ENCODE results near the gene SLC8A3. TPM values are rescaled to one million over a fixed set of nuclear protein-coding genes. Genes with fewer than 3 reads are reported as not detected.

SLC8A3 gene
- total and polyA plus RNA-seq, 2 donors from 2014 or later: 0.98 TPM; not detected in 1

- Histone ChIP-seq H3K27me3 (ENCODE audit: control insufficient read depth, insufficient read depth, low read length) (no peaks in the 10 kb centered on the region), H3K9ac (ENCODE audit: low read length in 3 of 3) (no peak overlapping the region), H3K9me3 (ENCODE audit: control insufficient read depth in 2 of 3, insufficient read depth in 1 of 3, low read length in 3 of 3) (no peaks in the 10 kb centered on the region), H3K4me3 (ENCODE audit: low read length in 3 of 3) (no peak overlapping the region), H3K27ac (ENCODE audit: low read depth in 2 of 2, low read length in 2 of 2) (no peak overlapping the region), H3K4me1 (ENCODE audit: control insufficient read depth in 2 of 3, insufficient read depth in 2 of 3, low read depth in 1 of 3, low read length in 3 of 3) (no peaks in the 10 kb centered on the region), H3K36me3 (ENCODE audit: control insufficient read depth in 2 of 3, insufficient read depth in 3 of 3, low read length in 3 of 3) (no peaks in the 10 kb centered on the region)
- FAIRE-seq (no peak), DNase-seq (no peak)
- TF ChIP-seq, protein P1, sequence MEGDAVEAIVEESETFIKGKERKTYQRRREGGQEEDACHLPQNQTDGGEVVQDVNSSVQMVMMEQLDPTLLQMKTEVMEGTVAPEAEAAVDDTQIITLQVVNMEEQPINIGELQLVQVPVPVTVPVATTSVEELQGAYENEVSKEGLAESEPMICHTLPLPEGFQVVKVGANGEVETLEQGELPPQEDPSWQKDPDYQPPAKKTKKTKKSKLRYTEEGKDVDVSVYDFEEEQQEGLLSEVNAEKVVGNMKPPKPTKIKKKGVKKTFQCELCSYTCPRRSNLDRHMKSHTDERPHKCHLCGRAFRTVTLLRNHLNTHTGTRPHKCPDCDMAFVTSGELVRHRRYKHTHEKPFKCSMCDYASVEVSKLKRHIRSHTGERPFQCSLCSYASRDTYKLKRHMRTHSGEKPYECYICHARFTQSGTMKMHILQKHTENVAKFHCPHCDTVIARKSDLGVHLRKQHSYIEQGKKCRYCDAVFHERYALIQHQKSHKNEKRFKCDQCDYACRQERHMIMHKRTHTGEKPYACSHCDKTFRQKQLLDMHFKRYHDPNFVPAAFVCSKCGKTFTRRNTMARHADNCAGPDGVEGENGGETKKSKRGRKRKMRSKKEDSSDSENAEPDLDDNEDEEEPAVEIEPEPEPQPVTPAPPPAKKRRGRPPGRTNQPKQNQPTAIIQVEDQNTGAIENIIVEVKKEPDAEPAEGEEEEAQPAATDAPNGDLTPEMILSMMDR (IDR thresholded peaks at IDR 0.05; ENCODE audit: borderline replicate concordance, extremely low read depth, insufficient read depth): no peak
- intact Hi-C loops (cut with DNase I): no loop called here
Measured at GRCh38 chr14:70033561-70033960, 155.2 kb downstream of the SLC8A3 start.

GRCh38 chr14:70033116-70033515 is 155.6 kb downstream of the SLC8A3 start:
- TF ChIP-seq, protein P1 (IDR thresholded peaks at IDR 0.05; ENCODE audit: borderline replicate concordance, extremely low read depth, insufficient read depth): no peak
- Histone ChIP-seq H3K4me1 (ENCODE audit: control insufficient read depth in 2 of 3, insufficient read depth in 2 of 3, low read depth in 1 of 3, low read length in 3 of 3) (no peaks in the 10 kb centered on the region), H3K27me3 (ENCODE audit: control insufficient read depth, insufficient read depth, low read length) (no peaks in the 10 kb centered on the region), H3K27ac (ENCODE audit: low read depth in 2 of 2, low read length in 2 of 2) (no peak overlapping the region), H3K9ac (ENCODE audit: low read length in 3 of 3) (no peak overlapping the region), H3K4me3 (ENCODE audit: low read length in 3 of 3) (no peak overlapping the region), H3K36me3 (ENCODE audit: control insufficient read depth in 2 of 3, insufficient read depth in 3 of 3, low read length in 3 of 3) (no peaks in the 10 kb centered on the region), H3K9me3 (ENCODE audit: control insufficient read depth in 2 of 3, insufficient read depth in 1 of 3, low read length in 3 of 3) (no peaks in the 10 kb centered on the region)
- intact Hi-C loops (cut with DNase I): no loop called here
- DNase-seq (no peak), FAIRE-seq (no peak)

DNA sequence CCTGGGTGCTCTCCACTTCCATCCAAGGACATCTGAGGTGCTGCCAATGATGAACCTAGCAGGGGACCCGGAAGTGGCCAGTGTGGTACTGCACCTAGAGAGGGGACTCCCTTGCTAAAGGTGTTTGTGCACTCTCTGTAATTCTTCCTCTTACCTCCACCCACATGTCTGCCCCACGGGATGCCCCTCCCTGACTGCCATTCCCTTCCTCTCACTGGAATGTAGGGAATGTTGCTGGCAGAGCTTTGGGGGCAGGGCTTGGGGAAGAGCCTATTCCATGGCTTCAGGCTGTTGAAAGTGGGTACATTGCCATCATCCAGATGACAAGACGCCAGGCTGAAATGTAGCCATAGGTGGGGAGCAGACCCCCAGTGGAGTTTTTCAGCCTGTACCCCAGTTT is 156.3 kb downstream of the SLC8A3 start:
- Histone ChIP-seq H3K4me3 (ENCODE audit: low read length in 3 of 3) (no peak overlapping the region), H3K36me3 (ENCODE audit: control insufficient read depth in 2 of 3, insufficient read depth in 3 of 3, low read length in 3 of 3) (no peaks in the 10 kb centered on the region), H3K9me3 (ENCODE audit: control insufficient read depth in 2 of 3, insufficient read depth in 1 of 3, low read length in 3 of 3) (no peaks in the 10 kb centered on the region), H3K27me3 (ENCODE audit: control insufficient read depth, insufficient read depth, low read length) (no peaks in the 10 kb centered on the region), H3K4me1 (ENCODE audit: control insufficient read depth in 2 of 3, insufficient read depth in 2 of 3, low read depth in 1 of 3, low read length in 3 of 3) (no peaks in the 10 kb centered on the region), H3K27ac (ENCODE audit: low read depth in 2 of 2, low read length in 2 of 2) (no peak overlapping the region), H3K9ac (ENCODE audit: low read length in 3 of 3) (no peak overlapping the region)
- intact Hi-C loops (cut with DNase I): no loop called here
- TF ChIP-seq, protein P1 (IDR thresholded peaks at IDR 0.05; ENCODE audit: borderline replicate concordance, extremely low read depth, insufficient read depth): no peak
- DNase-seq: no peak
- no peak for FAIRE-seq

DNA sequence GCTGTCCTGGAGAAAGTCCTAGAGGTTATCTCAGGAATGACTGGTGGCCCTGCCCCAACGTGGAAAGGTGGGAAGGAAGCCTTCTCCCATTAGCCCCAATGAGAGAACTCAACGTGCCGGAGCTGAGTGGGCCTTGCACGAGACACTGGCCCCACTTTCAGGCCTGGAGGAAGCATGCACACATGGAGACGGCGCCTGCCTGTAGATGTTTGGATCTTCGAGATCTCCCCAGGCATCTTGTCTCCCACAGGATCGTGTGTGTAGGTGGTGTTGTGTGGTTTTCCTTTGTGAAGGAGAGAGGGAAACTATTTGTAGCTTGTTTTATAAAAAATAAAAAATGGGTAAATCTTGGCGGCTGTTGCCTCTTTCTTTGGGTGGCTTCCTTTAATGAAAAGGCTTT is 156.7 kb downstream of the SLC8A3 start:
- H3K9ac ChIP-seq (ENCODE audit: low read length in 3 of 3): no peak overlapping the region
- intact Hi-C loops (cut with DNase I): no loop called here
- H3K36me3 ChIP-seq (ENCODE audit: control insufficient read depth in 2 of 3, insufficient read depth in 3 of 3, low read length in 3 of 3): no peaks in the 10 kb centered on the region
- FAIRE-seq (no peak), DNase-seq (no peak)
- H3K27ac ChIP-seq (ENCODE audit: low read depth in 2 of 2, low read length in 2 of 2): no peak overlapping the region
- no peaks in the 10 kb centered on the region for H3K9me3 ChIP-seq (ENCODE audit: control insufficient read depth in 2 of 3, insufficient read depth in 1 of 3, low read length in 3 of 3)
- no peak overlapping the region for H3K4me3 ChIP-seq (ENCODE audit: low read length in 3 of 3)
- no peaks in the 10 kb centered on the region for H3K27me3 ChIP-seq (ENCODE audit: control insufficient read depth, insufficient read depth, low read length)
- no peaks in the 10 kb centered on the region for H3K4me1 ChIP-seq (ENCODE audit: control insufficient read depth in 2 of 3, insufficient read depth in 2 of 3, low read depth in 1 of 3, low read length in 3 of 3)
- TF ChIP-seq, protein P1 (IDR thresholded peaks at IDR 0.05; ENCODE audit: borderline replicate concordance, extremely low read depth, insufficient read depth): no peak

Data from kidney (tissue), 14 donors.